ENCODE results near the gene ZNF438. TPM values are rescaled to one million over a fixed set of nuclear protein-coding genes. Genes with fewer than 3 reads are reported as not detected.

The ZNF438 gene
- total and polyA plus RNA-seq, 2 of the 8 experiments (the other 6 are each of a cell fraction or from before 2014, with no cell fraction given): 0.95 to 1.7 TPM

DNA sequence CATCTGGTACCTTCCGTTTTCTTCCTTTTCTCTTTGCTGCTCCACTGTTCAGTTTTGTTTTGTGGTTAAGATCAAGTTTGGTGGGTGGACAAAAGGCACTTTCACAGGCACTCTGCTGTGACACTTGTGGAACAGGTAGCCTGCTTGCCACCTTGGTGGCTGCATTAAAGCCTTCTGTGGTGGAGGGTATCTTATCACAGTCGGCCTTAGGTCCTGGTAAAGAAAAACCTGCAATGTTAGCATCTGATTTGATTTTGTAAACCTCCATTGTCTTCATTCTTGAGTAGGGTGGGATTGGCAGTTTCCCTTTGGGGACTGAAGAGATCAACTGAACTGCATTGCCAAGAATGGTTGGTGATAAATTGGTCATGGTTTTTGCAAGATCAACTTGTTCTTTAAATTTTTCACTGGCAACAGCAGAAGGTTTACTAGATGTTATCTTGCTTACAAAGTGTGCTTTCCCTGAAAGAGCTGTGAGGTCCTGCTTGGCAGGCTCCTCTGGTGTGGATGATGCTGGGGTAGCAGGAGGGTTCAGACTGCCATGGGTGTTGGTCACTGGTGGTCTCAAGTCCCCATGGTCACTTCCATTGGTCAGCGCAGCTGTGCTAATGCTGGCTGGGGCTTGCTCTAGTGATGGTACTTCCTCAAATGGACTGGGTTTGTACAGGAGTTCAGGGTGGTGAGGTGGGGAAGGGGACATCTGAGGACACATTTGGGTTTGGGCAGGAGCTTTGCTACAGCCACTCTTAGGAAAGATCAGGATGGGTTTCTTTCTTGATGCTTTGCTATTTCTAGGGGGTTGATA lies 182.2 kb downstream of the ZNF438 start (continued):
- TF ChIP-seq, protein P1, sequence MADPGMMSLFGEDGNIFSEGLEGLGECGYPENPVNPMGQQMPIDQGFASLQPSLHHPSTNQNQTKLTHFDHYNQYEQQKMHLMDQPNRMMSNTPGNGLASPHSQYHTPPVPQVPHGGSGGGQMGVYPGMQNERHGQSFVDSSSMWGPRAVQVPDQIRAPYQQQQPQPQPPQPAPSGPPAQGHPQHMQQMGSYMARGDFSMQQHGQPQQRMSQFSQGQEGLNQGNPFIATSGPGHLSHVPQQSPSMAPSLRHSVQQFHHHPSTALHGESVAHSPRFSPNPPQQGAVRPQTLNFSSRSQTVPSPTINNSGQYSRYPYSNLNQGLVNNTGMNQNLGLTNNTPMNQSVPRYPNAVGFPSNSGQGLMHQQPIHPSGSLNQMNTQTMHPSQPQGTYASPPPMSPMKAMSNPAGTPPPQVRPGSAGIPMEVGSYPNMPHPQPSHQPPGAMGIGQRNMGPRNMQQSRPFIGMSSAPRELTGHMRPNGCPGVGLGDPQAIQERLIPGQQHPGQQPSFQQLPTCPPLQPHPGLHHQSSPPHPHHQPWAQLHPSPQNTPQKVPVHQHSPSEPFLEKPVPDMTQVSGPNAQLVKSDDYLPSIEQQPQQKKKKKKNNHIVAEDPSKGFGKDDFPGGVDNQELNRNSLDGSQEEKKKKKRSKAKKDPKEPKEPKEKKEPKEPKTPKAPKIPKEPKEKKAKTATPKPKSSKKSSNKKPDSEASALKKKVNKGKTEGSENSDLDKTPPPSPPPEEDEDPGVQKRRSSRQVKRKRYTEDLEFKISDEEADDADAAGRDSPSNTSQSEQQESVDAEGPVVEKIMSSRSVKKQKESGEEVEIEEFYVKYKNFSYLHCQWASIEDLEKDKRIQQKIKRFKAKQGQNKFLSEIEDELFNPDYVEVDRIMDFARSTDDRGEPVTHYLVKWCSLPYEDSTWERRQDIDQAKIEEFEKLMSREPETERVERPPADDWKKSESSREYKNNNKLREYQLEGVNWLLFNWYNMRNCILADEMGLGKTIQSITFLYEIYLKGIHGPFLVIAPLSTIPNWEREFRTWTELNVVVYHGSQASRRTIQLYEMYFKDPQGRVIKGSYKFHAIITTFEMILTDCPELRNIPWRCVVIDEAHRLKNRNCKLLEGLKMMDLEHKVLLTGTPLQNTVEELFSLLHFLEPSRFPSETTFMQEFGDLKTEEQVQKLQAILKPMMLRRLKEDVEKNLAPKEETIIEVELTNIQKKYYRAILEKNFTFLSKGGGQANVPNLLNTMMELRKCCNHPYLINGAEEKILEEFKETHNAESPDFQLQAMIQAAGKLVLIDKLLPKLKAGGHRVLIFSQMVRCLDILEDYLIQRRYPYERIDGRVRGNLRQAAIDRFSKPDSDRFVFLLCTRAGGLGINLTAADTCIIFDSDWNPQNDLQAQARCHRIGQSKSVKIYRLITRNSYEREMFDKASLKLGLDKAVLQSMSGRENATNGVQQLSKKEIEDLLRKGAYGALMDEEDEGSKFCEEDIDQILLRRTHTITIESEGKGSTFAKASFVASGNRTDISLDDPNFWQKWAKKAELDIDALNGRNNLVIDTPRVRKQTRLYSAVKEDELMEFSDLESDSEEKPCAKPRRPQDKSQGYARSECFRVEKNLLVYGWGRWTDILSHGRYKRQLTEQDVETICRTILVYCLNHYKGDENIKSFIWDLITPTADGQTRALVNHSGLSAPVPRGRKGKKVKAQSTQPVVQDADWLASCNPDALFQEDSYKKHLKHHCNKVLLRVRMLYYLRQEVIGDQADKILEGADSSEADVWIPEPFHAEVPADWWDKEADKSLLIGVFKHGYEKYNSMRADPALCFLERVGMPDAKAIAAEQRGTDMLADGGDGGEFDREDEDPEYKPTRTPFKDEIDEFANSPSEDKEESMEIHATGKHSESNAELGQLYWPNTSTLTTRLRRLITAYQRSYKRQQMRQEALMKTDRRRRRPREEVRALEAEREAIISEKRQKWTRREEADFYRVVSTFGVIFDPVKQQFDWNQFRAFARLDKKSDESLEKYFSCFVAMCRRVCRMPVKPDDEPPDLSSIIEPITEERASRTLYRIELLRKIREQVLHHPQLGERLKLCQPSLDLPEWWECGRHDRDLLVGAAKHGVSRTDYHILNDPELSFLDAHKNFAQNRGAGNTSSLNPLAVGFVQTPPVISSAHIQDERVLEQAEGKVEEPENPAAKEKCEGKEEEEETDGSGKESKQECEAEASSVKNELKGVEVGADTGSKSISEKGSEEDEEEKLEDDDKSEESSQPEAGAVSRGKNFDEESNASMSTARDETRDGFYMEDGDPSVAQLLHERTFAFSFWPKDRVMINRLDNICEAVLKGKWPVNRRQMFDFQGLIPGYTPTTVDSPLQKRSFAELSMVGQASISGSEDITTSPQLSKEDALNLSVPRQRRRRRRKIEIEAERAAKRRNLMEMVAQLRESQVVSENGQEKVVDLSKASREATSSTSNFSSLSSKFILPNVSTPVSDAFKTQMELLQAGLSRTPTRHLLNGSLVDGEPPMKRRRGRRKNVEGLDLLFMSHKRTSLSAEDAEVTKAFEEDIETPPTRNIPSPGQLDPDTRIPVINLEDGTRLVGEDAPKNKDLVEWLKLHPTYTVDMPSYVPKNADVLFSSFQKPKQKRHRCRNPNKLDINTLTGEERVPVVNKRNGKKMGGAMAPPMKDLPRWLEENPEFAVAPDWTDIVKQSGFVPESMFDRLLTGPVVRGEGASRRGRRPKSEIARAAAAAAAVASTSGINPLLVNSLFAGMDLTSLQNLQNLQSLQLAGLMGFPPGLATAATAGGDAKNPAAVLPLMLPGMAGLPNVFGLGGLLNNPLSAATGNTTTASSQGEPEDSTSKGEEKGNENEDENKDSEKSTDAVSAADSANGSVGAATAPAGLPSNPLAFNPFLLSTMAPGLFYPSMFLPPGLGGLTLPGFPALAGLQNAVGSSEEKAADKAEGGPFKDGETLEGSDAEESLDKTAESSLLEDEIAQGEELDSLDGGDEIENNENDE (IDR thresholded peaks at IDR 0.05; ENCODE audit: insufficient replicate concordance, low read length): no peak
- TF ChIP-seq CREB1 (IDR thresholded peaks at IDR 0.05): no peak
